A549 (cell line): ENCODE measurements around the gene AUTS2. TPM values are rescaled to one million over a fixed set of nuclear protein-coding genes. Genes with fewer than 3 reads are reported as not detected.

Experiments
- ATAC-seq, 2 experiments: fragments of 200-7000 bp in 1 of 2; fragments of >200 bp in 1 of 2; cut with Nextera tagmentation in 1 of 2; cut with Tn5 transposase in 1 of 2; 3 replicates each; pipeline versions ENCODE4 v1.8.0 to v1.9.1; 2018 to 2020; ENCODE audit warnings: mild to moderate bottlenecking in 1 of 2, moderate library complexity in 1 of 2
- CTCF ChIA-PET: fragments of 300-600 bp; sonication (Branson Sonifier 250); formaldehyde crosslinking; extraction: SDS; loops from one replicate; lab custom pipeline; 2021; ENCODE audit warnings: antibody characterized with exemption, inconsistent platforms; lab: Yijun Ruan, JAX
- POLR2A ChIA-PET: fragments of 350-600 bp; formaldehyde crosslinking; extraction: SDS; loops from one replicate; lab custom pipeline; 2021; ENCODE audit warnings: antibody characterized with exemption, inconsistent platforms; lab: Yijun Ruan, JAX
- DNase-seq, 2 experiments: peaks; one replicate each; pipeline versions ENCODE4 v3.0.0 to v3.0.0-alpha.2; 2011 to 2016; ENCODE audit warnings: low read depth in 1 of 2, low spot score in 1 of 2
- FAIRE-seq: peaks from 2 replicates; lab custom pipeline; 2011; peaks lifted over from hg19 to GRCh38; lab: Jason Lieb, UNC
- H3K27ac ChIP-seq, 2 experiments: fragments of >200 bp; sonication (Bioruptor Twin); formaldehyde crosslinking; 3 replicates each; pipeline ENCODE4 v1.5.1; 2016 to 2017
- H3K4me1 ChIP-seq: fragments of >200 bp; sonication (Bioruptor Twin); formaldehyde crosslinking; 3 replicates; pipeline ENCODE4 v1.6.1; 2016
- H3K4me2 ChIP-seq: fragments of >200 bp; sonication (Bioruptor Twin); formaldehyde crosslinking; 3 replicates; pipeline ENCODE4 v1.6.1; 2016
- H3K4me3 ChIP-seq: fragments of >200 bp; sonication (Bioruptor Twin); formaldehyde crosslinking; 3 replicates; pipeline ENCODE4 v1.5.1; 2016
- H3K9me3 ChIP-seq: fragments of >200 bp; sonication (Bioruptor Twin); formaldehyde crosslinking; 3 replicates; pipeline ENCODE4 v1.6.1; 2016
- ATOH8 ChIP-seq: fragments of 250-450 bp; sonication (Bioruptor Pico); IDR thresholded peaks from 2 replicates; pipeline ENCODE4 v1.5.0; 2020; ENCODE audit warnings: low read depth, mild to moderate bottlenecking, moderate library complexity
- CHD2 ChIP-seq: fragments of 150-350 bp; IDR thresholded peaks from 2 replicates; pipeline ENCODE4 v1.6.1; 2014; ENCODE audit warnings: low read length; ENCODE audit not compliant: partially characterized antibody
- CTCF ChIP-seq: fragments of >200 bp; sonication (Bioruptor Twin); formaldehyde crosslinking; IDR thresholded peaks from 3 replicates; pipeline ENCODE4 v1.5.1; 2016
- EHF ChIP-seq: fragments of 250-450 bp; sonication (Bioruptor Pico); IDR thresholded peaks from 2 replicates; pipeline ENCODE4 v1.5.0; 2020; ENCODE audit warnings: mild to moderate bottlenecking
- FOSL2 ChIP-seq, 2 experiments: fragments of 450-650 bp in 1 of 2; fragments of >200 bp in 1 of 2; sonication (Bioruptor Twin) in 1 of 2; formaldehyde crosslinking; IDR thresholded peaks; 2 replicates each; pipeline versions ENCODE4 v1.5.0 to v1.6.1; 2016 to 2020; ENCODE audit warnings: mild to moderate bottlenecking in 1 of 2, moderate library complexity in 1 of 2
- HMGXB4 ChIP-seq: fragments of 250-450 bp; sonication (Bioruptor Pico); IDR thresholded peaks from 2 replicates; pipeline ENCODE4 v1.5.0; 2021; ENCODE audit warnings: mild to moderate bottlenecking, moderate library complexity, borderline replicate concordance
- HOXB5 ChIP-seq: fragments of 250-450 bp; sonication (Bioruptor Pico); IDR thresholded peaks from 2 replicates; pipeline ENCODE4 v1.5.0; 2020; ENCODE audit warnings: mild to moderate bottlenecking, moderate library complexity
- JUNB ChIP-seq: fragments of >200 bp; sonication (Bioruptor Twin); formaldehyde crosslinking; IDR thresholded peaks from 2 replicates; pipeline ENCODE4 v1.6.1; 2016
- KDM5A ChIP-seq: fragments of 200-600 bp; sonication (generic); IDR thresholded peaks from 2 replicates; pipeline ENCODE4 v1.6.1; 2016; ENCODE audit warnings: antibody characterized with exemption, mild to moderate bottlenecking
- MAFK ChIP-seq: fragments of 450-650 bp; IDR thresholded peaks from 2 replicates; pipeline ENCODE4 v1.6.1; 2014; ENCODE audit not compliant: partially characterized antibody
- MAX ChIP-seq: IDR thresholded peaks from 2 replicates; pipeline ENCODE4 v1.6.1; 2012
- MYC ChIP-seq: IDR thresholded peaks from 2 replicates; pipeline ENCODE4 v1.6.1; 2012; ENCODE audit warnings: mild to moderate bottlenecking, inconsistent platforms, low read length, improper control_type of control experiment, borderline replicate concordance
- NFE2L2 ChIP-seq: fragments of 150-350 bp; conservative IDR thresholded peaks from 2 replicates; pipeline ENCODE4 v1.6.1; 2014; ENCODE audit warnings: low read length
- RAD21 ChIP-seq, 2 experiments: fragments of >200 bp in 1 of 2; sonication (Bioruptor Twin) in 1 of 2; formaldehyde crosslinking in 1 of 2; IDR thresholded peaks in 1 of 2; conservative IDR thresholded peaks in 1 of 2; 2 replicates in 1 of 2; 3 replicates in 1 of 2; pipeline ENCODE4 v1.6.1; 2012 to 2018; ENCODE audit warnings: inconsistent platforms in 1 of 2
- RFX5 ChIP-seq: fragments of 450-650 bp; IDR thresholded peaks from 2 replicates; pipeline ENCODE4 v1.7.1; 2014; ENCODE audit warnings: antibody characterized with exemption, mild to moderate bottlenecking, moderate library complexity
- SMC3 ChIP-seq: fragments of >200 bp; sonication (Bioruptor Twin); formaldehyde crosslinking; IDR thresholded peaks from 3 replicates; pipeline ENCODE4 v1.6.1; 2018; ENCODE audit warnings: inconsistent platforms
- USF2 ChIP-seq: fragments of 450-650 bp; IDR thresholded peaks from 2 replicates; pipeline ENCODE4 v1.6.1; 2014; ENCODE audit warnings: antibody characterized with exemption
- ZC3H11A ChIP-seq: fragments of 450-650 bp; IDR thresholded peaks from 2 replicates; pipeline ENCODE4 v1.6.1; 2014; ENCODE audit warnings: antibody characterized with exemption, mild to moderate bottlenecking
- WGBS: methylation state at CpG from one replicate; pipeline ENCODE4 v1.1.6; 2017; ENCODE audit errors: missing lambda C conversion rate; 5-methylcytosine and 5-hydroxymethylcytosine counted together
- polyA plus RNA-seq, 4 experiments: library from polyadenylated mRNA; depleted of rRNA in 3 of 4; stranded (reverse); fragments of >200 nt; fragmentation: RNase III in 1 of 4; extraction: RNeasy Plus Mini Kit Qiagen cat#74134 plus additional on column Dnase treatment in 1 of 4; gene quantifications; 2 replicates in 3 of 4; 3 replicates in 1 of 4; pipeline ENCODE4 v1.2.3, GENCODE V29; 2011 to 2017

The AUTS2 gene
- polyA plus RNA-seq, 2 of the 4 experiments (the other 2 are of a cell fraction), result 1.6 to 3.6 TPM

- no peak for TF ChIP-seq USF2
These were observed 197.7 kb downstream of the AUTS2 start (continued) for GRCh38 chr7:69795932-69796331.

GRCh38 chr7:69796416-69796815 is 198.1 kb downstream of the AUTS2 start:
- DNase-seq (no peak), ATAC-seq (no peak), FAIRE-seq (no peak)
- 36% methylated on average over 2 of the region's 2 CpGs for WGBS
- no peaks in the 10 kb centered on the region for H3K9me3 ChIP-seq
- H3K4me1 ChIP-seq, result peaks cover 20% of the 10 kb centered on the region
- H3K27ac ChIP-seq, result no peak overlapping the region
- POLR2A ChIA-PET, result no interaction called here
- TF ChIP-seq ZC3H11A (no peak), SMC3 (no peak), CTCF (no peak)
- CTCF ChIA-PET, result interaction anchor here (0.6 to 0.7 kb wide), 2 partner anchors 15 to 760 kb away, joined by 3 to 4 read pairs; no protein-coding TSS in a partner anchor
- H3K4me3 ChIP-seq, result no peak overlapping the region
- H3K4me2 ChIP-seq, result no peak overlapping the region

- no peak for FAIRE-seq
- no peak for DNase-seq
- no peak overlapping the region for H3K4me3 ChIP-seq
- CTCF ChIA-PET, result interaction anchor here (0.8 to 1.0 kb wide), 2 partner anchors 9 to 25 kb away, joined by 3 read pairs; no protein-coding TSS in a partner anchor
- H3K4me1 ChIP-seq, result peaks cover 20% of the 10 kb centered on the region
- no peaks in the 10 kb centered on the region for H3K9me3 ChIP-seq
- POLR2A ChIA-PET, result no interaction called here
- peak overlapping the region; percentile 63; the same call in 2 of the 3 replicates for H3K4me2 ChIP-seq
- 42% methylated on average over 4 of the region's 4 CpGs for WGBS
- ATAC-seq, result no peak
- TF ChIP-seq RAD21 (conservative IDR thresholded peaks at IDR 0.05 in 1 of 2, IDR thresholded peaks at IDR 0.05 in 1 of 2) (peak in 1 of 2 experiments; percentile 19; a peak in 1 of 5 replicates), ATOH8 (CRISPR knock-in tag) (no peak)
- no peak overlapping the region for H3K27ac ChIP-seq
These were observed 200.9 kb downstream of the AUTS2 start for GRCh38 chr7:69799048-69799697.

GRCh38 chr7:69799990-69800389 is 201.7 kb downstream of the AUTS2 start:
- TF ChIP-seq MYC, result no peak
- no peak for TF ChIP-seq HOXB5 (CRISPR knock-in tag)
- no peak for TF ChIP-seq USF2
- no peak for TF ChIP-seq FOSL2 (IDR thresholded peaks at IDR 0.05)
- no peak for TF ChIP-seq FOSL2 (CRISPR knock-in tag; IDR thresholded peaks at IDR 0.05)
- no peak for TF ChIP-seq EHF
- no peak for TF ChIP-seq RFX5
- no peak for TF ChIP-seq CHD2
- no peak for TF ChIP-seq ZC3H11A
- TF ChIP-seq NFE2L2, result no peak
- TF ChIP-seq KDM5A, result no peak
- TF ChIP-seq JUNB, result no peak
- no peak for TF ChIP-seq MAX
- no peak for TF ChIP-seq MAFK
- TF ChIP-seq HMGXB4 (CRISPR knock-in tag), result no peak
- ChIA-PET POLR2A (no interaction called here), CTCF (interaction anchor here (0.8 to 1.0 kb wide), 2 partner anchors 9 to 24 kb away, joined by 3 read pairs; no protein-coding TSS in a partner anchor)
- H3K4me3 ChIP-seq, result no peak overlapping the region
- 25% methylated on average over 2 of the region's 2 CpGs for WGBS
- FAIRE-seq (no peak), ATAC-seq (no peak), DNase-seq (no peak)
- no peak overlapping the region; a peak in 1 of 6 replicates for H3K27ac ChIP-seq
- H3K4me1 ChIP-seq, result peaks cover 22% of the 10 kb centered on the region
- no peaks in the 10 kb centered on the region for H3K9me3 ChIP-seq
- peak overlapping the region; percentile 63 for H3K4me2 ChIP-seq
